ENCODE measurements around the gene GMCL2.
"Not testable (repeated sequence)": the region's sequence is repeated elsewhere in the genome, so short reads cannot be mapped to it uniquely, and the experiment has no call there.

GMCL2 gene

GRCh38 chr5:178187014-178187413 lies at the start of gene GMCL2:
Gene GMCL2 (minus strand): TSS chr5:178187371. CDS start chr5:178187299, 72 bp downstream.
- intact Hi-C loops (cut with DNase I), result no loop called here

GRCh38 chr5:178236679-178237078 lies 49.5 kb upstream of the GMCL2 start:
- intact Hi-C loops (cut with DNase I), result no loop called here
- peak in 2 of 42 donors; percentile 26 to 42 for DNase-seq

More at GRCh38 chr5:178187014-178187413, at the start of gene GMCL2:
- DNase-seq, result no peak

- intact Hi-C loops (cut with DNase I), result no loop called here
- no peak for DNase-seq
These were observed 49.0 kb upstream of the GMCL2 start for GRCh38 chr5:178236126-178236525.

GRCh38 chr5:178235588-178235974 lies 48.4 kb upstream of the GMCL2 start:
- DNase-seq, result no peak
- intact Hi-C loops (cut with DNase I), result no loop called here

GRCh38 chr5:178234750-178235587 lies 47.8 kb upstream of the GMCL2 start:
- DNase-seq, result peak; percentile 68 to 90 (median 81)
- intact Hi-C loops (cut with DNase I), result no loop called here

GRCh38 chr5:178234121-178234749 lies 47.1 kb upstream of the GMCL2 start:
- intact Hi-C loops (cut with DNase I), result no loop called here
- DNase-seq, result no peak

GRCh38 chr5:178232920-178233429 lies 45.8 kb upstream of the GMCL2 start:
- DNase-seq, result no peak
- intact Hi-C loops (cut with DNase I), result no loop called here

- intact Hi-C loops (cut with DNase I), result no loop called here
- DNase-seq, result peak; percentile 25 to 86 (median 76)
These were observed 45.2 kb upstream of the GMCL2 start, which contains the start of gene PHYKPL for GRCh38 chr5:178232124-178232919. Gene PHYKPL (minus strand): TSS chr5:178232802. CDS start chr5:178232550, 252 bp downstream.

GRCh38 chr5:178231539-178232123 lies 44.5 kb upstream of the GMCL2 start:
- DNase-seq, result no peak
- intact Hi-C loops (cut with DNase I), result no loop called here

GRCh38 chr5:178230879-178231538 lies 43.8 kb upstream of the GMCL2 start:
- intact Hi-C loops (cut with DNase I), result no loop called here
- peak in 14 of 42 donors; percentile 21 to 62 (median 50) for DNase-seq

- DNase-seq, result no peak
- intact Hi-C loops (cut with DNase I), result no loop called here
These were observed 42.7 kb upstream of the GMCL2 start for GRCh38 chr5:178229861-178230260.

GRCh38 chr5:178229111-178229510 lies 41.9 kb upstream of the GMCL2 start:
- intact Hi-C loops (cut with DNase I); DNase-seq: not testable (repeated sequence)

- no peak for DNase-seq
- intact Hi-C loops (cut with DNase I), result no loop called here
These were observed 41.4 kb upstream of the GMCL2 start for GRCh38 chr5:178228609-178229008.

GRCh38 chr5:178227929-178228328 lies 40.8 kb upstream of the GMCL2 start:
- intact Hi-C loops (cut with DNase I), result no loop called here
- no peak for DNase-seq

GRCh38 chr5:178227138-178227659 lies 40.0 kb upstream of the GMCL2 start:
- no peak for DNase-seq

GRCh38 chr5:178225174-178225573 lies 38.0 kb upstream of the GMCL2 start:
- no peak for DNase-seq
- intact Hi-C loops (cut with DNase I), result no loop called here

More at GRCh38 chr5:178227138-178227659, 40.0 kb upstream of the GMCL2 start:
- intact Hi-C loops (cut with DNase I), result no loop called here

GRCh38 chr5:178224403-178224802 lies 37.2 kb upstream of the GMCL2 start:
- intact Hi-C loops (cut with DNase I), result no loop called here

GRCh38 chr5:178223828-178224335 lies 36.7 kb upstream of the GMCL2 start:
- no peak for DNase-seq
- intact Hi-C loops (cut with DNase I), result no loop called here

More at GRCh38 chr5:178224403-178224802, 37.2 kb upstream of the GMCL2 start:
- no peak for DNase-seq
